NOMO-1 treated with dmso at 0.1 percent for 144 hours (cell line): ENCODE measurements around the gene CELF2.
"Not testable (repeated sequence)": the region's sequence is repeated elsewhere in the genome, so short reads cannot be mapped to it uniquely, and the experiment has no call there.

ENCODE experiments used
- DNase-seq: peaks from one replicate; lab custom pipeline; 2025; ENCODE audit not compliant: unreplicated experiment; lab: John Stamatoyannopoulos, UW

The CELF2 gene

GRCh38 chr10:11366889-11367288, 349.2 kb downstream of the CELF2 start:
- not testable (repeated sequence) for DNase-seq

- DNase-seq = no peak
These were observed 349.8 kb downstream of the CELF2 start for GRCh38 chr10:11367505-11367904.

GRCh38 chr10:11373717-11374171, 356.1 kb downstream of the CELF2 start:
- no peak for DNase-seq

GRCh38 chr10:11377267-11377666, 359.6 kb downstream of the CELF2 start:
- DNase-seq = no peak

GRCh38 chr10:11378835-11379234, 361.2 kb downstream of the CELF2 start:
- DNase-seq = no peak

GRCh38 chr10:11379771-11380170, 362.1 kb downstream of the CELF2 start:
- DNase-seq = no peak

- DNase-seq = no peak
These were observed 363.4 kb downstream of the CELF2 start for GRCh38 chr10:11381023-11381422.

GRCh38 chr10:11381511-11381910, 363.8 kb downstream of the CELF2 start:
- DNase-seq = no peak

GRCh38 chr10:11382187-11382586, 364.5 kb downstream of the CELF2 start:
- no peak for DNase-seq

- no peak for DNase-seq
These were observed 368.4 kb downstream of the CELF2 start for GRCh38 chr10:11386044-11386443.
